ENCODE measurements around the gene VDR.
"Not testable (repeated sequence)": the region's sequence is repeated elsewhere in the genome, so short reads cannot be mapped to it uniquely, and the experiment has no call there.

VDR gene

GRCh38 chr12:47809518-47809917 lies 95.3 kb downstream of the VDR start:
- DNase-seq, result not testable (repeated sequence)

- peak; percentile 73 for DNase-seq
Observed at GRCh38 chr12:47808574-47809365, 96.0 kb downstream of the VDR start.

DNA sequence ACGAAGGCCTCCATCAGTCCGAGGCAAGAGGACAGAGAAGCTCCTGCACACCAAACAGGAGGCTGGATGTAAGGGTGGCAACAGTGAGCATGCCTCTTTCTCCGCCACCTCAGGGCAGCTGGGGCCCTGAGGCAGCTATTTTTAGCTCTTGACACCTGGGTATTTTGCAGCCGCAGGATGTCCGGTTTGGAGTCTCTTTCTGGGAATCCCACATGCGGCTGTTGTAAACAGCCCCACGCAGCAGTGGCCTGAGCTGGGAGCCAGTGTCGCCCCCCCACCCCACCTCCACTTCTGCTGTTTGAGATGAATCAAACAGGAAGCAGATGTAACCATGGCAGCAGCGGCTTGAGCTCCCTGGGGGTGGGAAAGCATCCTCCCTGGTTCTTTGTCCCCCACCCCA lies 96.7 kb downstream of the VDR start:
- peak; percentile 78 for DNase-seq

- DNase-seq, result no peak
Observed at GRCh38 chr12:47807338-47807737, 97.5 kb downstream of the VDR start.

- no peak for DNase-seq
Observed at GRCh38 chr12:47805417-47805816, 99.4 kb downstream of the VDR start.

DNA sequence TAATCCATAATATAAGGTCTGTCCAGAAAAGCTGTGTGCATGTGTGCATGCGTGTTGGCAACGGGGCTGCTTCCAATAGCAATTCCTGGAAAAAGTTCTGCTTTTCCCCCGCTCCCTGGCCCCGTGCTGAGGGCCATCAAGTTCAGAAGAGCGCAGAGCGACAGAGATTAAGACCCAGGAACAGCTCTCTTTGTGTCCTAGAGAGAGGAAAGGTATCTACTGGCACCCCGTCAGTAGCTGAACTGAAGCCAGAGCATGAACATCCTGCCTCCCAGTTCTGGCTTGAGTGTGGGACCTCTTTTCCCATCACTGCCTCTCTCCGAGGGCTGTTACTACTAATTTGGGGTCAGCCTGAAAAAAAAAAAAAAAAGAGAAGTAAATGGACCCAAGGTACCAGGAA lies 100.6 kb downstream of the VDR start:
- DNase-seq, result no peak

GRCh38 chr12:47803191-47803875 lies 101.5 kb downstream of the VDR start:
- DNase-seq, result no peak

DNA sequence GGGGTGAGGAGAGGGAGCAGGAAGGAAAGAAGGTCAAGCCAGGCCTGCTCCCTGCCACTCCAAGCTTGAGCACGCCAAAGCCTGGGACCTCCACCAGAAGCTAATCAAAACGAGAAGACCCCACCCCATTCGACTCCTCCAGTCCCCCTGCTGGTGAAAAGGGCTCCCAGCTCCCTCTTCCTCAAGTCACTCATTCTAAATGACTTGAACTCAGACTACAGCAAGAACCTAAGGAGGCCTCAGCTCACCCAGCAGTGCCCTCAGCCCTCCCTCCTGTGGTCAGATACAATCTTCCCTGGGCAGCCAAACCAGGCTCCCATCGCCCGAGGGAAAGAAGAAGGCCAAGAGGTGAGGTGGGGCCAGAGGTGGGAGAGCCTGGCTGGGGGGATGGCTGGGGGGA lies 102.5 kb downstream of the VDR start:
- no peak for DNase-seq

- DNase-seq, result no peak
Observed at GRCh38 chr12:47801904-47802246, 102.9 kb downstream of the VDR start.

DNA sequence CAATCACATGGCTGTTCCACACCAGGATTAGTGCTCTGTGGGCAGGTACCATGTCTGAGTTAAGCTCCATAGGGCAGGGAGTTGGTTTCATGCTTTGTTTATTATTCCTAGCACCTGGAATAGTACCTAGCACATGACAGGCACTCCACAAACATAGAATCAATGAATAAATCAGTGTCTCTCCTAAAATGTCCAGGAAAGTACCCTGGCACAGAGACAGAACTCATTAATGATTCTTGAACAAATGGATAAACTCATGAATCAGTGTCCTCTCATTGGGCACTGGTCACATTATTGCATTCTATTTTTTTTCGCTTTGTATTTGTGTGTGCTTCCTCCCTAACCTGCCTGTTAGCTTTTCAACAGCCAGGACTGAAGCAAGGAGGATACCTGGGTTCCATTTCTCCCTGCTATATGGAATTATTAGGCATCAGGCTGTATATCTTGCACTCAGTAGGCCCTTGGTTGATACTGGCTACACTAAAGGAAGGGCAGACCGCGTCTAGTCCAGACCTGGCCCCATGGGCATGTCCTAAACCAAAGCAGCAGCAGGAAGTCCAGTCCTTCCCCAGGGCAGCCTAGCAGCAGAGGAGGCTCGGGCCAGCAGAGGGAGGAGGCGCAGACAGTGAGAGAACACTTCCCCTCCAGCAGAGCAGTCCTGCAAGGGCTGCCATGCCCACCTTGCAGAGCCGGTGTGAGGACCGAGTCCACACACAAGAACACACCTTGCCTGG lies 103.5 kb downstream of the VDR start:
- DNase-seq, result no peak

DNA sequence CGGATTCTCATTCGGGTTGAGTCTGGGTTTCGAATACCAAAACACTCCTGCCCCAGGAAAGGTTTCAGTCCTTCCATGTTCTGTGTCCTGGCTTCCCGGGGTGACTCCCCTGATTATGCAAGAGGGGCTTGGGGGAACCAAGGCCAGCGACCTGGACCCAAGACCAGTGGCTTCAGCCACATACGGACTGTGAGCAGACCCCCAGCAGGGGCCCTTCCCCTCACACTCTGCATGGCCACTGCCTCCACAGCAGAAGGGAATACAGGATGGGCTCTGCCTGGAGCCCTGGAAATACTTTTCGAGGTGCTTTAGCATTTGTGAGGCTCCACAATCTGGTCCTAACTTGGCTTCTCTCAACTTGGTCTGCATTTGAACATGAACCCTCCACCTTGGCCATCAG lies 104.2 kb downstream of the VDR start:
- no peak for DNase-seq

GRCh38 chr12:47799357-47799955 lies 105.3 kb downstream of the VDR start:
- DNase-seq, result no peak

GRCh38 chr12:47798382-47798948 lies 106.3 kb downstream of the VDR start:
- DNase-seq, result no peak

DNA sequence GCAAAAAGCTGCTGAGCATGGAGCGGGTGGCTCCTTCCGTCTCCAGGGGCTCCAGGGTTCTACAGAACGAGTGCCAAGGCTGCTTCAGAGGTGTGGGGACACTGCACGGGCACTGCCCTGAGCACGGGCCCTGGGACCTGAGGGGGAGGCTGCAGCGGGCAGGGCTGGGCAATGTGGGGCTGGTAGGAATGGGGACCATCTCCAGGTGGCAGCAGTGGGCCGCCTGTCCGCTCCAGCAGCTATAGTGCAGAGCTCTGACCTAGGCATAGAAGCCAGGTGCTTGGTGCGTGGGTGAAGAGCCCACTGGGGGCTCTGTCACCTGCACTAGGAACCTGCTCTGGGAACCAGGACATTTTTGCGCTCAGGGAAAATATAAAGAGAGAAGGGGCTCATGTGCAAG lies 107.4 kb downstream of the VDR start:
- DNase-seq, result no peak

- DNase-seq, result no peak
Observed at GRCh38 chr12:47795814-47796411, 108.9 kb downstream of the VDR start.

GRCh38 chr12:47795121-47795813 lies 109.5 kb downstream of the VDR start:
- DNase-seq, result no peak

DNA sequence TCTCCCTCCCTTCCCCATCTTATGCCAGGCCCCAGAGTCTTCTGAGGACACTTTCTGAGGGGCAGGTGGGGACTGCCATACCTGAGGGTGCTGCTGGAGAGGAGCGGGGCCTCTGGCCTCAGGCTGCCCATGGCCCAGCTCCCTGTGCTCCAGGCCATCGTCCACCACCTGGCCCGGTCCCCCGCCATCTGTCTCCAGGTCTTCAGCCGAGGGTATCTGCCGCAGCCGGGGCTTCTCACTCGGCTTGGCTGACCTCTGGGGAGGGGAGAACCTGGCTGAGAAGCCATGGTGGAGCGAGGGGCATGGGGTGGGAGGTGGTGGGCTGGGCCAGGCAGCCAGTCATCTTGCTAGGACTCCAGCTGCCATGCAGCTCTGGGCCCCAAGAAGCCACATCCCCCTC lies 110.1 kb downstream of the VDR start:
- DNase-seq, result no peak

GRCh38 chr12:47793015-47793681 lies 111.6 kb downstream of the VDR start:
- no peak for DNase-seq

DNA sequence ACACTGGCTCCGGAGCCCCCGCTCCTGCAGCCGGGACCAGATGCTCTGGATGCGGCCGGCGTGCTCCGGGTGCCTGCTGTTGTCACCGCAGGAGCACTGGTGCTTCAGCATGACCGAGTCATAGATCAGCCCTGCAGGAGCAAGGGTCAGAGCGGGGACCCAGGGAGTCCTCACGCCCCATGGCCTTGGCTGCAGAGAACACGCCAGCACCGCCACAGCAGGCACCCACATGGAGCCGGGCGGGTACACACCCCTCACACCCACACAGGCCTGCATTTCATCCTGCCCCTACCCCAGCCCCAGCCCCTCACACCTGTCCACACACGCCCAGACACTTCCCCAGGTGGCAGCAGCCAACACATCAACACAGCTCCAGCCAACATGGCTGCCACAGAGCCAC lies 112.9 kb downstream of the VDR start:
- DNase-seq, result no peak
